Measurements from ENCODE around the gene IL23R. TPM values are rescaled to one million over a fixed set of nuclear protein-coding genes. Genes with fewer than 3 reads are reported as not detected.

Gene IL23R
- total RNA-seq, 3 donors from 2014 or later (not counting 1 experiment from before 2014, with no cell fraction given) = 0.31 to 0.55 (median 0.34) TPM

GRCh38 chr1:67290236-67290635, 124.0 kb downstream of the IL23R start:
- intact Hi-C loops (cut with micrococcal nuclease) = no loop called here
- Histone ChIP-seq H3K4me3 (ENCODE audit: low read length) (no peak overlapping the region), H3K9me3 (ENCODE audit: control insufficient read depth, insufficient read depth, low read length) (peaks cover 2% of the 10 kb centered on the region), H3K4me1 (ENCODE audit: control insufficient read depth, insufficient read depth, low read length) (peaks cover 2% of the 10 kb centered on the region), H3K27ac (ENCODE audit: low read length) (no peak overlapping the region), H3K36me3 (ENCODE audit: control insufficient read depth, insufficient read depth, low read length) (no peaks in the 10 kb centered on the region), H3K27me3 (ENCODE audit: control insufficient read depth, insufficient read depth, low read length) (no peaks in the 10 kb centered on the region)
- H3K27me3 Mint-ChIP-seq (ENCODE audit: low read depth in 2 of 2) = peaks cover 0 to 4% of the 10 kb centered on the region in 2 donors
- no peak for DNase-seq
- peaks cover 45 to 56% of the 10 kb centered on the region in 2 donors for H3K4me1 Mint-ChIP-seq
- TF ChIP-seq CTCF (IDR thresholded peaks at IDR 0.05) = no peak
- ATAC-seq = no peak
- 97% methylated on average over 4 of the region's 4 CpGs for WGBS (ENCODE audit: insufficient coverage)
- H3K9me3 Mint-ChIP-seq = no peaks in the 10 kb centered on the region
- no peak overlapping the region for H3K4me3 Mint-ChIP-seq
- H3K27ac Mint-ChIP-seq = no peak overlapping the region
- H3K36me3 Mint-ChIP-seq = no peaks in the 10 kb centered on the region

GRCh38 chr1:67294836-67295617, 128.8 kb downstream of the IL23R start:
- Histone ChIP-seq H3K36me3 (ENCODE audit: control insufficient read depth, insufficient read depth, low read length) (no peaks in the 10 kb centered on the region), H3K9me3 (ENCODE audit: control insufficient read depth, insufficient read depth, low read length) (peaks cover 2% of the 10 kb centered on the region), H3K27me3 (ENCODE audit: control insufficient read depth, insufficient read depth, low read length) (no peaks in the 10 kb centered on the region), H3K27ac (ENCODE audit: low read length) (peak overlapping the region; percentile 1), H3K4me3 (ENCODE audit: low read length) (no peak overlapping the region), H3K4me1 (ENCODE audit: control insufficient read depth, insufficient read depth, low read length) (peaks cover 3% of the 10 kb centered on the region)
- H3K27me3 Mint-ChIP-seq (ENCODE audit: low read depth in 2 of 2) = peaks cover 0 to 4% of the 10 kb centered on the region in 2 donors
- peak overlapping the region; percentile 49 to 57 for H3K27ac Mint-ChIP-seq
- H3K4me1 Mint-ChIP-seq = peaks cover 32 to 36% of the 10 kb centered on the region in 2 donors
- no peaks in the 10 kb centered on the region for H3K9me3 Mint-ChIP-seq
- TF ChIP-seq CTCF (IDR thresholded peaks at IDR 0.05) = no peak
- ATAC-seq (peak; percentile 78 to 86 (median 85)), DNase-seq (peak in 1 of 2 donors; percentile 24)
- intact Hi-C loops (cut with micrococcal nuclease) = no loop called here
- no peaks in the 10 kb centered on the region for H3K36me3 Mint-ChIP-seq
- WGBS (ENCODE audit: insufficient coverage) = 43% methylated on average over 7 of the region's 9 CpGs
- H3K4me3 Mint-ChIP-seq = peak overlapping the region; percentile 30

- no peak overlapping the region for H3K27ac Mint-ChIP-seq
- no peak for DNase-seq
- H3K9me3 Mint-ChIP-seq = no peaks in the 10 kb centered on the region
- TF ChIP-seq CTCF (IDR thresholded peaks at IDR 0.05) = no peak
- peaks cover 3% of the 10 kb centered on the region for H3K4me1 ChIP-seq (ENCODE audit: control insufficient read depth, insufficient read depth, low read length)
- no peaks in the 10 kb centered on the region for H3K36me3 Mint-ChIP-seq
- no peak overlapping the region for H3K4me3 ChIP-seq (ENCODE audit: low read length)
- no CpG with 5 or more reads among the region's 2 CpGs for WGBS (ENCODE audit: insufficient coverage)
- no peaks in the 10 kb centered on the region for H3K27me3 Mint-ChIP-seq (ENCODE audit: low read depth in 2 of 2)
- no peak overlapping the region for H3K4me3 Mint-ChIP-seq
- no peaks in the 10 kb centered on the region for H3K36me3 ChIP-seq (ENCODE audit: control insufficient read depth, insufficient read depth, low read length)
- H3K27ac ChIP-seq (ENCODE audit: low read length) = no peak overlapping the region
- H3K9me3 ChIP-seq (ENCODE audit: control insufficient read depth, insufficient read depth, low read length) = peaks cover 2% of the 10 kb centered on the region
- H3K27me3 ChIP-seq (ENCODE audit: control insufficient read depth, insufficient read depth, low read length) = no peaks in the 10 kb centered on the region
- ATAC-seq = no peak
- H3K4me1 Mint-ChIP-seq = peaks cover 23 to 27% of the 10 kb centered on the region in 2 donors
- intact Hi-C loops (cut with micrococcal nuclease) = no loop called here
Measured at GRCh38 chr1:67298762-67299161, 132.5 kb downstream of the IL23R start.

All from natural killer cell (primary cell).